ENCODE results near the gene INF2. TPM values are rescaled to one million over a fixed set of nuclear protein-coding genes. Genes with fewer than 3 reads are reported as not detected.

Gene INF2
- total RNA-seq, 1 donor from 2014 or later = 63.1 TPM

- ATAC-seq (peak; percentile 74), DNase-seq (ENCODE audit: low spot score) (peak; percentile 98)
Measured at GRCh38 chr14:104687601-104688504, 1.6 kb upstream of the INF2 start.

GRCh38 chr14:104688505-104689108, 811 bp upstream of the INF2 start:
- ATAC-seq (peak; percentile 9), DNase-seq (ENCODE audit: low spot score) (peak; percentile 71)

DNA sequence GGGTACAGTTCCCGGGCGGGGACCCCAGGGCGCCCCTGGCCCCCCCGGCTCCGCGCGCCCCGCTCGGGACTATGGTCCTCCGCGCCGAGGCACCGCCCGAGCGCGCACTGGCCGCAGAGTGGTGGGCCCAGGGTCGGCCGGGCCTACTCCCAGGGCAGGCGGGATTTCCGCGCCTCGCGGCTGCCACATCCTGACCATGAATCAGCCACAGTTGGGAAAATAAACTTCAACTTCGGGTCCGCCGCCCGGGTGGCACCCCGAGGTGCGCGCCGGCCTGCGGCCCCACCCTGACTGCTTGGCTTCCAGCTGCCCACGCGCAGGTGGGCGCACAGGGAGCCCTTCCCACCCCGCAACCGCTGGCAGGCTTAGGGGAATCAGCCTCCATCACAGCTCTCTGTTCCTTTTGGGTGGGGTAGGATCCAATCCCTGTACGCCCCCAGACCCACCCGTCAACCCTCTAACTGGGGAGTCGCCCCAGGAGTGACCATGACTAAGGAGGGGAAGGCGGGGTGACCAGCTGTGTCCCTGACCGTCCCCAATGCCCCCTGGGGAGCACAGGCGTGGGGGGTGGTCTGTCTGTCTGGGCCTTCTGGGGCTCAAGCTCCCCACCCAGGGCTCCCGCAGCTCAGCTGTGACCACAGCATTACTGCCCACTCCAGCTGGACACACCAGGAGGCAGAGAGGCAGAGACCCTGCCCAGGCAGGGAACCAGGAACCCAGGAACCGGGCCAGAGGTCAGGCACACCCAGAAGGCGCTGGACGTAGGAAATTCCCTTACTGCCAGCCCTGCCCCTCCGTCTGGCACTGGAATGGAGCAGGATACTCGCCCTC, 678 bp downstream of the INF2 start:
- no peak for ATAC-seq
- DNase-seq (ENCODE audit: low spot score) = no peak

DNA sequence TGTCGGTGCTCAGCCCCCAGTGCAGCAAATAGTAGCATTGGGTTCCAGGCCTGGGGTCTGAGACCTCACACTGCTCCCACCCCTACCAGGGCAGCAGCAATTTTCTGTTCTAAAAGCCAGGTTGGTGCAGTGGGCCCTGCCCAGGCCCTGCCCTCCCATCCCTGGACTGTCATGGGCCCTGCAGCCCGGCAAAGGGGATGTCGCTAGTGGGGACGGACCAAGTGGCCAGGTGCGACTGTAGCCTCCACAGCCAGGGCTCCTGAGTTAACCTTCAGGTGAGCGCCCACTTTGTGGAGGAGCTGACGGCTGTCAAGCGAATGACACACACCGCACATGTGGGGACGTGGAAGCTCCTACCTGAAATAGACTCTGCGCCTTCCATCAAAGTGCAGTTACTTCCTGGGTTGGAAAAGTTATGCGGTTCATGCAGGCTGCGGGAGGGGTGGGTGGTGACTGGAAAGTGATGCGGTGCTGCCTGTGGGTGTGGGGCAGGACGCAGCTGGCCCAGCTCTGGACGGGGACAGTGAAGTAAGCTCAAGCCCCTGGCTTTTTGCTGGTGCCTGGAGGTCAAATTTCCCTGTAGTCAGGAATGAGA, 1.5 kb downstream of the INF2 start:
- DNase-seq (ENCODE audit: low spot score) (no peak), ATAC-seq (no peak)

DNA sequence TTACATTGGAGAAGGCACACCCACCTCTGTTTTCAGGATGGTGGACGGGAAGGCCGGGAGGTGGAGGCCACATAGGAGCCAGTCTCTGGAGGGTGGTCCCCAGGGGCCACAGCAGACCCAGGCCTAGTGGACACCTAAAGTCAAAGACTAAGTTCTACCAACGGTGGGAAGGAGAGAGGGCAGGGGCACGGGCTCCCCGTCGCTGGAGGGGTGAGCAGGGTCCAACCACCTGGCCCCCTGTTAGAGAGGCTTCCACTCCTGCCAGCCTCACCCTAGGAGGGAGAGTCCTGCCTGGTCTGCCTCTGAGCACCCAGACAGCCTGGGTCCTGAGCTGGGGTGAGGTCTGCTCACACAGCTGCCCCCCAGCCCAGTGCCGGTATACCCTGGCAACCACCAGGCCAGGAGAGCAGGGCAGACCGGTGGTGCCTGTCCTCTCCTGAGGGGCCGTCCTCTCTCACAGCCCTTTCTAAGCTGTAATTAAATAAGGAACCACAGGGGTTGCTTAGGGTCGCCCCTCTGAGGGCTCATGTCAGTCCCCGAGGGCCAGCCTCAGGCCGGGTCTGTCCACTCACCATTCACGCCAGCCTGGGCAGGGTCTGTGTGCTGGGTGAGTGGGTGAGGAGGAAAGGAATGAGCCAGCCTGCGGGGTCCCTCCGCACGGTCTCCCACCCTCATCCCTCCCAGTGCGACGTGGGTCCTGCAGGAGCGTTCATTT, 2.3 kb downstream of the INF2 start:
- no peak for DNase-seq (ENCODE audit: low spot score)
- ATAC-seq = no peak

DNA sequence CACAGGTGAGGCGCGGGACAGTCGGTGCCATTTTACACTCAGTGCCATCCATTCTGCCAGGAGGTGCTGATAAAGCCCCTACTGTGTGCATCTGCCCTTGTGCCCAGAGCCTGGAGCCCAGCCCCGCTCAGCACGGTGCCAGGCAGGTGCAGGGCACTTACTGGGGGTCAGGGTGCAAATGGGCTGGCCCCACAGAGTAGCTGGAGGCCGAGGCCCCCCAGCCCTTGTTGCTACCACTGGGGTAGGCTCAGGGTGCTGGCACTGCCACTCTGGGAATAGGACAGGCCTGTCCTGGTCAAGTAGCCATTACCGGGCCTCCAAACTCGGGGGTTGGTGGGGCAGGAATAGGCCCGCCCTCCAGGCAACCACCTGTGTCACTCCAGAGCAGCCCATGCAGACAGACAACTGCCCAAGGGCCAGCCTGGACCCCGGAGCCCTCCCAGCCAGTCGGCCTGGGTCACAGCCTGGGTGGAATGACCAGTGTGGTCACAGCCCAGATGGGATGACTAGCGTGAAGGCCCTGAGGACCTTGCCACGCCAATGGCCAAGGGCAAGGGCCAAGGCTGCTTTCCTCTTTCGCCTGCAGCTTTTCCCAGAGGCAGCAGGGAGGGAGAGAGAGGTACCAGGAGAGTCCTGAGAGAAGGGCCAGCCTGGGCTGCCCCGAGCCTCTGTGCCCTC, 3.0 kb downstream of the INF2 start:
- DNase-seq (ENCODE audit: low spot score) = no peak
- no peak for ATAC-seq

- ATAC-seq (no peak), DNase-seq (ENCODE audit: low spot score) (no peak)
Measured at GRCh38 chr14:104692939-104693315, 3.5 kb downstream of the INF2 start.

DNA sequence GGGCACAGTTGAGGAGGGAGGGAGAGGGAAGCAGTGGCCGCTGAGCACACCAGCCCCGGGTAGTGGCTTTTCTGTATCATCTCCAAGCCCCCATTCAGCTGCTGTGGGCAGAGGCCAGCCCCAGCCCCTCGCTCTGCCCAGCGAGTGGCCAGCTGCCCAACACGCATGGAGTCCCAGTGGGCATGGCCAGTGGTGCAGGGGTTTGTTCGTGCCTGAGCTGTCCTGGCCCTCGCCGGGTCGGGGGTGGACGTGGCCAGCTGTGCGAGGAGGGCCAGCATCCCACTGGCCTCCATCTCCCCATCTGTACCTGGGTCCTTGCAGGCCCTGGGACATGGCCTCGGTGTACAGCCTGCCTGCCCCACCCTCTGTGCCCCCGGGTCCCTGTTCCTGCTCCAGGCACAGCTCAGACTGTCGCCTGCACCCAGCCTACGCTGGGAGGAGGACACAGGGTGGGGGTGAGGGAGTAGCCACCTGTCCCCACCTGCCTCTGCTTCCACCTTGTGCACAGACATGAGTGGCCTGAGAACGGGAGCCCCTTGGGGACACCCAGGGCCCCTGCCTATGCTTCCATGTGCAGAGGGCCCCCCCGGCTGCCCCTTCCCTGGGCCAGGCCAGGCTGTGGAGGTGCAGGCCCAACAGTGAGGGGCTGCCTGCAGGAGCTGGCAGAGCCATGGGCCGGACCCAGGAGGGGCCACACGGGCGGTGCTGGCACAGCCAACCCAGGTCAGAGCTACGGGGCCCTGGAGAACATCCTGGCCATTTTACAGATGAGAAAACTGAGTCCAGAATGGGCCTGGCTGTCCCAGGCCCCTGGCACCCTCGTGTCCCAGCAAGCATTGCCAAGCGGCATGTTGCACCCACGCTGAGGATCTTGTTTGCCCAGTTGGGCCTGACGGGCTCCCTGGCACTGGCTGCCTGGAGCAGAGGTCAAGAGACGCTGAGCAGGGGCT, 4.3 kb downstream of the INF2 start:
- peak; percentile 63 for ATAC-seq
- peak; percentile 91 for DNase-seq (ENCODE audit: low spot score)

GRCh38 chr14:104694475-104694950, 5.1 kb downstream of the INF2 start:
- peak; percentile 49 for ATAC-seq
- peak; percentile 75 for DNase-seq (ENCODE audit: low spot score)

DNA sequence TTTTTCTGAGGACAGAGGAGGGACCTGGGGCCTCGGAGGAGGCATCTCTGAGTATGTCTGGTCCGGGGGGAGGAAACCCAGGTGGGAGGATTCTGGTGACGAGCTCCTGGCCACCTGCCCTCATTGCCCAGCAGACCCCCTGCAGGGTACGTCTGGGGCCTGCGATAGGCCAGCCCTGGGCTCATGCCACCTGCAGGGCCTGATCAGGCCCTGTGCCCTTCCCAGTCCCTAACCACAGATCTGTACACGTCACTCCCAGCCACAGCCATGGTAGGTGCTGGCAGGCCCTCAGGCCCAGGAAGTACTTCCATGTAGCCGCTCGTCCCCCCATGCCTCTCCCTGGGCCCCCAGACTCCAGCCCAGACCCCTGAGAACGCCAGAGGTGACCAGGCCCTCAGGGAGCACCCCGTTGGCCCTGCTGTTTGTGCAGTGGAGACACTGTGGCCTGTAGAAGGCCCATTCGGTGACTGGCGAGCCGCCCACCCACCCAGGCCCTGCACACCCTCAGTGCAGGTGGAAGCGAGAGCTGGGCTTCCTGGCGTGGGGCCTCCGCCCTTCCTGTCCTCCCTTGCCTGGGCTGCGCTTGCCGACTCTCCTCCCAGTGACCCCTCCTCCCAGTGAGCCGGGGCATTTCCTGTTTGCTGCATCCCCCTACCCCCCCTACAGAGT, 5.7 kb downstream of the INF2 start:
- peak; percentile 25 for ATAC-seq
- DNase-seq (ENCODE audit: low spot score) = no peak

GRCh38 chr14:104695660-104696000, 6.2 kb downstream of the INF2 start:
- ATAC-seq (no peak), DNase-seq (ENCODE audit: low spot score) (no peak)

GRCh38 chr14:104696671-104697316, 7.4 kb downstream of the INF2 start:
- DNase-seq (ENCODE audit: low spot score) (no peak), ATAC-seq (no peak)

DNA sequence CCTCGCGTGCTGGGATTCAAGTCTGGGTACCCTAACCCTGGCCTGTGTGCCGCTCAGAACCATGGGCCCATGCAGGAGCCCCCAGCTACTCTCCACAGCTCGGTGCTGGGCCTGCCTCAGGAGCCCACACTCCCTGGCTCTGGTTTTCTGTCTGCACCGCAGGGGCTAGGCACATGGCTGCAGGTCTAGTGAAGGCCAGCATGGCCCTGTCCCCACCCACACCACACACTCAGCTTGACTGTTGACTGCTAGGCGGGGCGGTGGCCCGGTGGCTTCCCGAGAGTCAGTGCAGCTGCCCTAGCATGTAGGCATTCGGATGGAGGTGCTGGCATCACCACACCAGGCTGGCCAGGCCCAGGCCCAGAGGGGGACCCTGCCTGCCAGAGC, 7.9 kb downstream of the INF2 start:
- ATAC-seq (no peak), DNase-seq (ENCODE audit: low spot score) (no peak)

DNA sequence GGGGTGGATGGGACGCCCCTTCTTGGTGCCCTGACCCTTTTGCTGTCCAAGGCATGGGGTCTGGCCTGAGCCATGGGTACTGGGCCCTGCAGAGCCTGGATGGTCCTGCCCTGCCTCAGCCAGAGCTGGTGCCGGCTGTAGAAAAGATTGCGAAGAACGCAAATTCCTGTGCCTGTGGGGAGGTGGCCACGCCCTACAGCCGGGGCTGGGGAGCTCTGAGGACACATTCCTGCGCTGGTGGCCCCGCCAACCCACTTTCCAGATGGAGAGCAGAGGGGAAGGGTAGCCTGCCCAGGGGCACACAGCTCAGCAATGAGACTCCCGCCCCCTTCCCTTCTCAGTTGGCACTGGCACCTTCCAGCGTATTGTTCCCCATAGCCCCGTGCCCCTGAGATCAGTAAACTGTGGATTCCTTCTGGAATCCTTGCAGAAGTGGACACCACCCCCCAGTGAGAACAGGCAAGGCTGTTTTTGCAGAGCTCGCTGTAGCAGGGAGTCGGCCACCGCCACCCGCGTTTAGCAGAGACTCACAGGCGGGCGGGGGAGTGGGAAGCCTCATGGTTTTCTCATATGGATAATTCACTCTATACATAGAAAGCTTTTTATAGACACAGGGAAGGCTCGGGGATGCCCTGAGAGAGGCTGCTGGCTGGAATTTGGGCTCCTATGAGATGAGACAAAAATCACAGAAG, 8.6 kb downstream of the INF2 start:
- DNase-seq (ENCODE audit: low spot score) (no peak), ATAC-seq (no peak)

DNA sequence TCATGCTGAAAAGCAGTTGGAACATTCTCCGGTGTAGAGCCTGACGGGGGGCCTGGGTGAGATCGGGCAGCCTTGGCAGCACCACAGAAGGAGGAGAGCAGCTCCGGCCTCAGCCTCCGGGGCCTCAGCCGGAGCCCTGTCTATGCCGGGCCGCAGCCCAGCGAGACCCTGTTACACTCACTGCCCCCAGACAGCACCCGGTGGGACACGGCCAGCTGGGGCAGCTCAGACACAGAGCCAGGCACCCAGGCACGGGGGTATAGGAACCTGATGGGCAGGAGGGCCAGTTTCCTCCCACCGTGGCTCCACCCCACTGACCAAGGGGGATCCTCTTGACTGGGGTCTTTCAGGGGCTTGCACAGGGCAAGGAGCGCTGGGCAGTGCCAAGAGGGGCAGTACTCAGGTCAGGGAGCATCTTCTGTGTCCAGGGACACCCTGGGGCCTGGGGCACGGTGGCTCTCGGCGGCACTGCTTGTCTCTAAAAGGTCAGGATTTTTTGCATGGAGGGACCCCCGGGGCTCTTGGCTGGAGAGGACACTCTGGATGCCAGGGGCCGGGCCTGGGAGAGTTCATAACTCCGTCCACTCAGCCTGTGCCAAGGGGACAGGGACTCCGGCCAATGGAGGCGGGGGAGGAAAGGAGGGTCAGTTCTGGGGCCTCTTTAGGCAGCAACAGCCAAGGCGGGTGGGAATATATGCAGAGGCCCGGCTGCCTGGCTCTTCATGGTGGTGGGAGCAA, 9.4 kb downstream of the INF2 start:
- ATAC-seq = peak; percentile 32
- DNase-seq (ENCODE audit: low spot score) = peak; percentile 69

GRCh38 chr14:104699426-104699748, 10.0 kb downstream of the INF2 start:
- no peak for DNase-seq (ENCODE audit: low spot score)
- ATAC-seq = no peak

DNA sequence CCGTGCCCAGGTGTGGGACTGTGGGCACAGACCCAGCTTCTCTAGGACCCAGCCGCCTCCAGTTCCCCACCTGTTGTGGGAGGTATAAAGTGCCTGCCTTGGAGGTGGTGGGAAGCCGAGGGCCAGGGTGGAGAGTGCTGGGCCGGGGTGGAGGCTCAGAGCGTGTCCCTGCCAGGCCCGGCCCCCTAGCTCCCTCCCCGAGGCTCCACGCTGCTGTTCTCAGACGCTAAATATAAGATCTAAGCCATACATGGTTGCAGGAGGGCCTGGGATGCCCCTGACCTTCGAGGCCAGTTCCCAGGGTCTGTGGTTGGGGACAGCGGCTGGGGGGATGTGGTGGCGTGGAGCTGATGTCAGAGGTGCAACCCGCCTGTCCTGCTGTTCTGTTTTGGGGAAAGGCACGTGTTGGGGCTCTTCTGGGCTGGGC, 10.8 kb downstream of the INF2 start:
- ATAC-seq (no peak), DNase-seq (ENCODE audit: low spot score) (no peak)

Measured in left lobe of liver (tissue), 2 donors.